ENCODE results near the gene VWA8.
A peak's percentile ranks its signal among the peaks of the same experiment; 100 is the strongest.

VWA8 gene

DNA sequence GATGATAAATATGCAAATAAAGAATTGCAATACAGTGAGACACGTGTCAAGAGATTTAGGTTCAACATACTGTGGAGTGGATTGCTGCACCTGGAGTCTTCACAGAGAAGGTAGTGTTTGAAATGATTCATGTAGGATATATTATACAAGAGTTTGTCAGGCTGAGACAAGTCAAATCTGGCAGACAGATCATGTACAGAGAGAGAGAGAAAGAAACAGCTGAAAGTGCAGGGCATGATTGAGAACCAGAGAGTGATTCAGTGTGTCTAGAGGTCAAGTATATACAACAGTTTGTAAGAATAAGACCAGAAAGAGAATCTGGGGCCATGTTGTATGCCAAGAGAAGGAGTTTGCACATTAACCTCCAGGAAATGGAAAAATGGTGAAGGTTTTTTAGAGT, 2.1 kb upstream of the VWA8 start:
- no peak overlapping the region for H3K4me3 ChIP-seq (ENCODE audit: low read depth, low read length)
- TF ChIP-seq, protein P1, sequence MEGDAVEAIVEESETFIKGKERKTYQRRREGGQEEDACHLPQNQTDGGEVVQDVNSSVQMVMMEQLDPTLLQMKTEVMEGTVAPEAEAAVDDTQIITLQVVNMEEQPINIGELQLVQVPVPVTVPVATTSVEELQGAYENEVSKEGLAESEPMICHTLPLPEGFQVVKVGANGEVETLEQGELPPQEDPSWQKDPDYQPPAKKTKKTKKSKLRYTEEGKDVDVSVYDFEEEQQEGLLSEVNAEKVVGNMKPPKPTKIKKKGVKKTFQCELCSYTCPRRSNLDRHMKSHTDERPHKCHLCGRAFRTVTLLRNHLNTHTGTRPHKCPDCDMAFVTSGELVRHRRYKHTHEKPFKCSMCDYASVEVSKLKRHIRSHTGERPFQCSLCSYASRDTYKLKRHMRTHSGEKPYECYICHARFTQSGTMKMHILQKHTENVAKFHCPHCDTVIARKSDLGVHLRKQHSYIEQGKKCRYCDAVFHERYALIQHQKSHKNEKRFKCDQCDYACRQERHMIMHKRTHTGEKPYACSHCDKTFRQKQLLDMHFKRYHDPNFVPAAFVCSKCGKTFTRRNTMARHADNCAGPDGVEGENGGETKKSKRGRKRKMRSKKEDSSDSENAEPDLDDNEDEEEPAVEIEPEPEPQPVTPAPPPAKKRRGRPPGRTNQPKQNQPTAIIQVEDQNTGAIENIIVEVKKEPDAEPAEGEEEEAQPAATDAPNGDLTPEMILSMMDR (IDR thresholded peaks at IDR 0.05; ENCODE audit: low read depth, low read length, missing control alignments) = no peak
- no peak overlapping the region for H3K27ac ChIP-seq
- no peaks in the 10 kb centered on the region for H3K27me3 ChIP-seq (replicated peaks)
- in situ Hi-C loops (cut with HindIII; ENCODE audit: low pct_ligation_motif_present, low sequenced_read_pairs) = no loop called here
- no peaks in the 10 kb centered on the region for H3K36me3 ChIP-seq (replicated peaks)
- DNase-seq = no peak

DNA sequence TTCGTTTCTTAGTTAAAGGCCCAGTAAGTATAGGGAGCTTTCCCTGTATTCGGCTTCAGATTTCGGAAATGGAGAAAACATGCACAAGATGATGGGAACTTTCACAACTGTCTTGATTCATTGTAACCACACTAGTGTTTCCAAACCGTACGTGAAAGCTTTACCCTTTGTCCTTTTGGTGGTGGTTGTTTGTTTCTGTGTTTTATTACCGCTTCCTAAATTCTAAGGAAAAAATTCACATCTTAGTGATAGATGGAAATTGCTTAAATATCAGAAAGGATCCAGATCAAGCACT, 504 bp upstream of the VWA8 start:
- no peaks in the 10 kb centered on the region for H3K36me3 ChIP-seq (replicated peaks)
- DNase-seq = no peak
- H3K27me3 ChIP-seq (replicated peaks) = no peaks in the 10 kb centered on the region
- peak overlapping the region; percentile 63 for H3K27ac ChIP-seq
- in situ Hi-C loops (cut with HindIII; ENCODE audit: low pct_ligation_motif_present, low sequenced_read_pairs) = no loop called here
- H3K4me3 ChIP-seq (ENCODE audit: low read depth, low read length) = peak overlapping the region; percentile 82
- TF ChIP-seq, protein P1 (IDR thresholded peaks at IDR 0.05; ENCODE audit: low read depth, low read length, missing control alignments) = no peak

- Histone ChIP-seq H3K27ac (peak overlapping the region; percentile 63), H3K27me3 (replicated peaks) (no peaks in the 10 kb centered on the region), H3K36me3 (replicated peaks) (no peaks in the 10 kb centered on the region), H3K4me3 (ENCODE audit: low read depth, low read length) (peak overlapping the region; percentile 82)
- DNase-seq = no peak
- TF ChIP-seq, protein P1 (IDR thresholded peaks at IDR 0.05; ENCODE audit: low read depth, low read length, missing control alignments) = no peak
- in situ Hi-C loops (cut with HindIII; ENCODE audit: low pct_ligation_motif_present, low sequenced_read_pairs) = no loop called here
These were observed 685 bp downstream of the VWA8 start for GRCh38 chr13:41960211-41960636.

GRCh38 chr13:41956272-41956671, 4.6 kb downstream of the VWA8 start:
- Histone ChIP-seq H3K36me3 (replicated peaks) (no peaks in the 10 kb centered on the region), H3K27me3 (replicated peaks) (no peaks in the 10 kb centered on the region), H3K27ac (no peak overlapping the region), H3K4me3 (ENCODE audit: low read depth, low read length) (no peak overlapping the region)
- no peak for DNase-seq
- TF ChIP-seq, protein P1 (IDR thresholded peaks at IDR 0.05; ENCODE audit: low read depth, low read length, missing control alignments) = no peak
- in situ Hi-C loops (cut with HindIII; ENCODE audit: low pct_ligation_motif_present, low sequenced_read_pairs) = no loop called here

DNA sequence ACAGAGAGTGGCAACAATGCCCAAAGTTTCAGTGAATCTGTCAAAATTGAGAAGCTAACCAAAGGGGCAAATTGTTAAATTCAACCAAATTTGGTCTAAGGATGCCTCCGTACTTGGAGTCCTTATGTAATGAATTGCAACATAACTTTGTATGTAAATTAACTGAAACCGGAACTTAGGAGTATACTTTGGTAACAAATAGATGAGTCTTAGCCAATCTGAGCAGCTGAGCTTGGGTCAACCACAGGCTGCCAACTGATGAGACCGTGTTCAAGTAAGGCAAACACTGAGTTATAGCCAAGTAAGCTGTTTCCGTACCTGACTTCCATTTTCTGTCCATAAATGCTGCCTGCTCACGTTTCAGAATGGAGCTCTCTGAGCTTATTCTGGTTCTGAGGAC, 5.3 kb downstream of the VWA8 start:
- in situ Hi-C loops (cut with HindIII; ENCODE audit: low pct_ligation_motif_present, low sequenced_read_pairs) = no loop called here
- TF ChIP-seq, protein P1 (IDR thresholded peaks at IDR 0.05; ENCODE audit: low read depth, low read length, missing control alignments) = no peak
- Histone ChIP-seq H3K27ac (no peak overlapping the region), H3K36me3 (replicated peaks) (no peaks in the 10 kb centered on the region), H3K4me3 (ENCODE audit: low read depth, low read length) (no peak overlapping the region), H3K27me3 (replicated peaks) (no peaks in the 10 kb centered on the region)
- DNase-seq = no peak

DNA sequence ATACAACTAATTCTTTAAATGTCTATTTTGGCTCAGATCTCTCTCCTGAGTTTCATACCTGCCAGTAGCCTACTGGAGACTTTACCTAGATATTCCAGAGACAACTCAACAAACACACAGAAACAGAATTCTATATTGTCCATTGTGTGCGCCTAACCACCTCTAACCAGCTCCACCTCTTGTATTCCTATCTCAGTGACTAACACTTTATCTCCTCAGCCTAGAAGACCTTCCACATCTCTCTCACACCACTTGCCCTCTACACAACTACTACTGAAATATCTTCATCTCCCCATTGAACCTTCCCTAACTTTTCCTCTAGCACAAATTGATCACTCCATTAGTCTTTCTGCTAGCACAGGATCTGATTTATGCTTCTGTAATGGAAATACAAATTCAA, 6.7 kb downstream of the VWA8 start:
- TF ChIP-seq, protein P1 (IDR thresholded peaks at IDR 0.05; ENCODE audit: low read depth, low read length, missing control alignments) = no peak
- H3K27ac ChIP-seq = no peak overlapping the region
- no peaks in the 10 kb centered on the region for H3K36me3 ChIP-seq (replicated peaks)
- DNase-seq = no peak
- H3K27me3 ChIP-seq (replicated peaks) = no peaks in the 10 kb centered on the region
- in situ Hi-C loops (cut with HindIII; ENCODE audit: low pct_ligation_motif_present, low sequenced_read_pairs) = no loop called here
- H3K4me3 ChIP-seq (ENCODE audit: low read depth, low read length) = no peak overlapping the region
